Ascending aorta (tissue), 2 donors: ENCODE data around the gene INTS11. TPM values are rescaled to one million over a fixed set of nuclear protein-coding genes. Genes with fewer than 3 reads are reported as not detected.

Experiments used
- DNase-seq, 2 donors: peaks; one replicate each; pipeline ENCODE4 v3.0.0-alpha.2; 2019; ENCODE audit warnings: low spot score in 2 of 2
- H3K27ac ChIP-seq, 2 donors: fragments of 200-600 bp; sonication (generic); one replicate each; pipeline ENCODE4 v1.5.1; 2016 to 2017; ENCODE audit warnings: mild to moderate bottlenecking in 1 of 2
- H3K27me3 ChIP-seq: fragments of 200-600 bp; sonication (generic); one replicate; pipeline ENCODE4 v1.5.1; 2017
- H3K36me3 ChIP-seq, 2 donors: fragments of 200-600 bp; sonication (generic); one replicate each; pipeline ENCODE4 v1.5.1; 2016
- H3K4me1 ChIP-seq, 2 donors: fragments of 200-600 bp; sonication (generic); one replicate each; pipeline ENCODE4 v1.5.1; 2016 to 2017; ENCODE audit warnings: mild to moderate bottlenecking in 1 of 2
- H3K4me3 ChIP-seq, 2 donors: fragments of 200-600 bp; sonication (generic); one replicate each; pipeline ENCODE4 v1.5.1; 2016 to 2017; ENCODE audit warnings: mild to moderate bottlenecking in 1 of 2
- H3K9me3 ChIP-seq, 2 donors: fragments of 200-600 bp; sonication (generic); one replicate each; pipeline ENCODE4 v1.5.1; 2016
- intact Hi-C: fragments of 100-400 bp; cut with DNase I; formaldehyde crosslinking; loops from one replicate; pipeline ENCODE4 v1.15.1; 2023
- total RNA-seq: library from RNA; depleted of rRNA; stranded (reverse); fragments of >200 nt; gene quantifications from one replicate; pipeline ENCODE4 v1.1.0, GENCODE V29; 2016
- TF ChIP-seq, protein P1 (sequence below), 3 experiments: fragments of 200-600 bp in 2 of 3; fragments of 450-650 bp in 1 of 3; sonication (generic) in 2 of 3; IDR thresholded peaks; one replicate each; pipeline ENCODE4 v1.5.1; 2016 to 2019; ENCODE audit warnings: antibody characterized with exemption in 3 of 3, mild to moderate bottlenecking in 1 of 3, moderate library complexity in 1 of 3

The INTS11 gene
- total RNA-seq, 1 donor from 2014 or later, result 214 TPM

- Histone ChIP-seq H3K9me3 (no peaks in the 10 kb centered on the region), H3K4me1 (no peaks in the 10 kb centered on the region), H3K27me3 (no peaks in the 10 kb centered on the region), H3K27ac (no peak overlapping the region), H3K36me3 (no peaks in the 10 kb centered on the region), H3K4me3 (no peak overlapping the region)
- TF ChIP-seq, protein P1, sequence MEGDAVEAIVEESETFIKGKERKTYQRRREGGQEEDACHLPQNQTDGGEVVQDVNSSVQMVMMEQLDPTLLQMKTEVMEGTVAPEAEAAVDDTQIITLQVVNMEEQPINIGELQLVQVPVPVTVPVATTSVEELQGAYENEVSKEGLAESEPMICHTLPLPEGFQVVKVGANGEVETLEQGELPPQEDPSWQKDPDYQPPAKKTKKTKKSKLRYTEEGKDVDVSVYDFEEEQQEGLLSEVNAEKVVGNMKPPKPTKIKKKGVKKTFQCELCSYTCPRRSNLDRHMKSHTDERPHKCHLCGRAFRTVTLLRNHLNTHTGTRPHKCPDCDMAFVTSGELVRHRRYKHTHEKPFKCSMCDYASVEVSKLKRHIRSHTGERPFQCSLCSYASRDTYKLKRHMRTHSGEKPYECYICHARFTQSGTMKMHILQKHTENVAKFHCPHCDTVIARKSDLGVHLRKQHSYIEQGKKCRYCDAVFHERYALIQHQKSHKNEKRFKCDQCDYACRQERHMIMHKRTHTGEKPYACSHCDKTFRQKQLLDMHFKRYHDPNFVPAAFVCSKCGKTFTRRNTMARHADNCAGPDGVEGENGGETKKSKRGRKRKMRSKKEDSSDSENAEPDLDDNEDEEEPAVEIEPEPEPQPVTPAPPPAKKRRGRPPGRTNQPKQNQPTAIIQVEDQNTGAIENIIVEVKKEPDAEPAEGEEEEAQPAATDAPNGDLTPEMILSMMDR (IDR thresholded peaks at IDR 0.05), result no peak
- intact Hi-C loops, result no loop called here
- no peak for DNase-seq
Measured at GRCh38 chr1:1282998-1283397, 41.5 kb downstream of the INTS11 start.

DNA sequence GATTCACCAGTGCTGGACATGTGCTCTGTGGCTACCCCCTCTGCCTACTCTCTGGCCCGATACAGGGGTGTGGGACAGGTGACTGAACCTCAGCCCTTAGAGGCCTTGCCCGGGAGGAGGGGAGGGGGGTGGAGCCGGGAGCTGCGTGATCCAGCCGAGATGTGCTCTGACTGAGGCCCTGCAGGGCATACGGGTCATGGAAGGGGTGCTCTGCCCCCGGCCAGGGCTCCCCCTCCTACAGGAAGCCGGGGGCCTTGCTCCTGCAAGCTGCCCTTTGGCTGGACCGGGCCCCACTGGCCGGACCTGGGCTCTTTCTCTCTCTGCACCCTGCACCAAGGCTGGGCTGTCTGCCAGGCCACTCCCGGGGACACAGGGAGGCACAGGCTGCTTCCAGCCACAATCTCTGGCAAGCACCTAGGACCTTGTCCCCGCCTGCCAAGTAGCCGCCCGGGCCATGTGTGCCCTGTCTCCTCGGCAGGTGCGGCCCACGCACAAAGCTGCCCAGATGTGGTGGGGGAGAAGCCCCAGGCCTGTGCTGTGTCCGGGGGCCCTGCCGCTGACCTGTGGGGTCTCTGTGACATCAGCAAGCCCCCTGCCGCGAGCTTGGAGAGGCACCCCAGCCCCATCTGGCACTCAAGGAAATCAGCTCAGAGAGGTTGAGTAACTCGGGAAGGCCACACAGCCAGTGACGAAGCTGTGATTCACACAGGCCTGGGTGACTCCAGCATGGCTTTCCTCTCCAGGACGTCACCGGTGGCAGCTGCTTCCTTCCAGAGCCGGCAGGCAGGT, 42.7 kb downstream of the INTS11 start:
- H3K9me3 ChIP-seq, result no peaks in the 10 kb centered on the region

DNA sequence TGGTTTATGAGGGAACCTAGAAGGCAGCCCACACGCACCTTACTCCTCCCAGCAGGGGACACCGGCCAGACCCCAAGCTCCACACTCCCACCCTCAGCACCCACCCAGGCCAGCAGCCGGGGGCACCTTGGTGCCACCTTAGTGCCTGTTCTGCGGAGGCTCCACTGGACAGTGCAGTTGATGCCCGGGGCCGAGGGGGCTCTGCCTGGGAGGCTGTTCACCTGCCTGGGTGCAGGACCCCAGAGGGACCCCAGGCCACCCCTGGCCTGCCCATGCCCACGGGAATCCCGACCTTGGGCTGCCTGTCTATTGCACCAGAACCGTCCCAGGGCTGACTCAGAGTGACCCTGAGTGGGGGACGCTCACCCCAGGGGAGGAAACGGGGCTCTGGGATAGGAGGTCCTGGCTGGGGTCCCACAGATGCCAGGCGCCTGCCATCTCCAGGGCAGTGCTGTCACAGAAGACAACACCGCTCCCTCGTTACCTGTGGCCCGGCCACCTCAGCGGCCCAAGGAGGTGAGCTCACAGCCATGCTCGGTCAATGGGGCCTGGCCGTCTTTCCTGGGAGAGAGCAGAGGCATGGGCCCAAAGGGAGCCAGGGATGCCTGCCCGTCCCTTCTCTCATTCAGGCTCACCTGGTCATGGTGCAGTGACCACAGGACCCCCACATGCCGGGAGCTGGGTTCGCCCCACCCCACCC, 43.5 kb downstream of the INTS11 start:
- H3K36me3 ChIP-seq, result no peaks in the 10 kb centered on the region
- no peak overlapping the region for H3K27ac ChIP-seq
- no peak for DNase-seq
- H3K9me3 ChIP-seq, result no peaks in the 10 kb centered on the region
- H3K4me1 ChIP-seq, result no peaks in the 10 kb centered on the region
- TF ChIP-seq, protein P1 (IDR thresholded peaks at IDR 0.05), result no peak
- intact Hi-C loops, result no loop called here
- no peaks in the 10 kb centered on the region for H3K27me3 ChIP-seq
- no peak overlapping the region for H3K4me3 ChIP-seq

More for the DNA sequence above, 42.7 kb downstream of the INTS11 start:
- H3K27me3 ChIP-seq, result no peaks in the 10 kb centered on the region
- TF ChIP-seq, protein P1 (IDR thresholded peaks at IDR 0.05), result no peak
- no peaks in the 10 kb centered on the region for H3K36me3 ChIP-seq
- intact Hi-C loops, result no loop called here
- no peaks in the 10 kb centered on the region for H3K4me1 ChIP-seq
- no peak for DNase-seq
- no peak overlapping the region for H3K4me3 ChIP-seq
- H3K27ac ChIP-seq, result no peak overlapping the region

- intact Hi-C loops, result no loop called here
- no peak for DNase-seq
- TF ChIP-seq, protein P1 (IDR thresholded peaks at IDR 0.05), result no peak
- Histone ChIP-seq H3K27me3 (no peaks in the 10 kb centered on the region), H3K4me1 (peaks cover 8 to 9% of the 10 kb centered on the region in 2 donors), H3K9me3 (no peaks in the 10 kb centered on the region), H3K36me3 (no peaks in the 10 kb centered on the region), H3K4me3 (no peak overlapping the region), H3K27ac (no peak overlapping the region)
Measured at GRCh38 chr1:1279028-1279427, 45.4 kb downstream of the INTS11 start.

DNA sequence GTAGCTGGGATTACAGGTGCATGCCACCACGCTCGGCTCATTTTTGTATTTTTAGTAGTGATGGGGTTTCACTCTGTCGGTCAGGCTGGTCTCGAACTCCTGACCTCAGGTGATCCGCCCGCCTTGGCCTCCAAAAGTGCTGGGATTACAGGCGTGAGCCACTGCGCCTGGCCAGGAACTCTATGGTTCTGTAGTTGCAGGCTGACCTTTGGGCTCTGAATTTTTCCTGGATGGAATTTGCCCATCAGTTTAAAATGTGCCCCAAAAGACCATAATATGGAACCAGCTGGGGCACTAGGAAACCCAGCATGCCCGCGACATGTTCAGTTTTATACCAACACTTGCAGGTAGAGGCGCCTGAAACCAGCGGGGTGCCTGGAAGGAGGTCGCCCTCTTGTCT, 45.8 kb downstream of the INTS11 start:
- DNase-seq, result no peak
- TF ChIP-seq, protein P1 (IDR thresholded peaks at IDR 0.05), result no peak
- Histone ChIP-seq H3K4me3 (no peak overlapping the region), H3K27me3 (no peaks in the 10 kb centered on the region), H3K9me3 (no peaks in the 10 kb centered on the region), H3K36me3 (no peaks in the 10 kb centered on the region), H3K4me1 (peaks cover 9% of the 10 kb centered on the region in 2 donors), H3K27ac (no peak overlapping the region)
- intact Hi-C loops, result no loop called here
